HepG2 (cell line): ENCODE measurements around the gene DSE. TPM values are rescaled to one million over a fixed set of nuclear protein-coding genes. Genes with fewer than 3 reads are reported as not detected.

Source experiments
- ARNTL ChIP-seq: sonication (generic); formaldehyde crosslinking; IDR thresholded peaks from 2 replicates; pipeline ENCODE4 v1.4.0; 2020; ENCODE audit warnings: mild to moderate bottlenecking, missing genetic modification reagents
- ATF7 ChIP-seq, 2 experiments: fragments of 450-650 bp in 1 of 2; sonication (generic) in 1 of 2; formaldehyde crosslinking in 1 of 2; IDR thresholded peaks; 2 replicates each; pipeline versions ENCODE4 v1.4.0 to v1.6.1; 2016 to 2020; ENCODE audit warnings: antibody characterized with exemption in 1 of 2, mild to moderate bottlenecking in 1 of 2, missing genetic modification reagents in 1 of 2
- CBX2 ChIP-seq, 2 experiments: fragments of 200-600 bp in 1 of 2; sonication (generic); formaldehyde crosslinking in 1 of 2; IDR thresholded peaks; 2 replicates each; pipeline versions ENCODE4 v1.7.0 to v1.8.1; 2018 to 2022; ENCODE audit warnings: low read depth in 2 of 2, low read length in 1 of 2, mild to moderate bottlenecking in 1 of 2, missing genetic modification reagents in 1 of 2
- DNMT1 ChIP-seq: sonication (generic); formaldehyde crosslinking; IDR thresholded peaks from 2 replicates; pipeline ENCODE4 v1.5.1; 2020; ENCODE audit warnings: mild to moderate bottlenecking, missing genetic modification reagents
- ERF ChIP-seq: IDR thresholded peaks from 2 replicates; pipeline ENCODE4 v1.6.1; 2018; ENCODE audit warnings: missing biosample characterization, missing genetic modification reagents
- JDP2 ChIP-seq: sonication (generic); formaldehyde crosslinking; IDR thresholded peaks from 2 replicates; pipeline ENCODE4 v1.8.1; 2022; ENCODE audit warnings: missing genetic modification reagents, borderline replicate concordance
- MAFG ChIP-seq: sonication (generic); formaldehyde crosslinking; IDR thresholded peaks from 2 replicates; pipeline ENCODE4 v1.5.1; 2020; ENCODE audit warnings: mild to moderate bottlenecking, missing genetic modification reagents
- NFKB2 ChIP-seq: sonication (generic); formaldehyde crosslinking; IDR thresholded peaks from 2 replicates; pipeline ENCODE4 v1.4.0; 2020; ENCODE audit warnings: missing genetic modification reagents, borderline replicate concordance
- NFYB ChIP-seq: sonication (generic); formaldehyde crosslinking; IDR thresholded peaks from 2 replicates; pipeline ENCODE4 v1.4.0; 2020; ENCODE audit warnings: missing genetic modification reagents
- PRPF4 ChIP-seq: fragments of 200-400 bp; formaldehyde crosslinking; IDR thresholded peaks from 2 replicates; pipeline ENCODE4 v1.6.1; 2016; ENCODE audit warnings: low read length, low read depth; ENCODE audit not compliant: poor library complexity, severe bottlenecking
- RFXANK ChIP-seq: IDR thresholded peaks from 2 replicates; pipeline ENCODE4 v1.6.1; 2016
- RNF2 ChIP-seq: fragments of 450-650 bp; conservative IDR thresholded peaks from 2 replicates; pipeline ENCODE4 v1.6.1; 2016; ENCODE audit warnings: low read depth
- XBP1 ChIP-seq: sonication (generic); formaldehyde crosslinking; IDR thresholded peaks from 2 replicates; pipeline ENCODE4 v1.5.0; 2020; ENCODE audit warnings: missing genetic modification reagents
- ZFP1 ChIP-seq: IDR thresholded peaks from 2 replicates; pipeline ENCODE4 v1.6.1; 2016
- ZNF605 ChIP-seq: sonication (generic); formaldehyde crosslinking; IDR thresholded peaks from 2 replicates; pipeline ENCODE4 v1.8.0; 2022; ENCODE audit warnings: mild to moderate bottlenecking, missing genetic modification reagents
- ZNF772 ChIP-seq: sonication (generic); formaldehyde crosslinking; IDR thresholded peaks from 2 replicates; pipeline ENCODE4 v1.5.0; 2020; ENCODE audit warnings: mild to moderate bottlenecking, missing genetic modification reagents
- ZNF776 ChIP-seq: sonication (generic); formaldehyde crosslinking; IDR thresholded peaks from 2 replicates; pipeline ENCODE4 v1.4.0; 2020; ENCODE audit warnings: mild to moderate bottlenecking, missing genetic modification reagents
- polyA plus RNA-seq, 8 experiments: library from polyadenylated mRNA; depleted of rRNA in 3 of 8; stranded (reverse) in 7 of 8; unstranded in 1 of 8; fragments of >200 nt; fragmentation: Illumina TruSeq in 4 of 8; extraction: Trizol in 4 of 8; gene quantifications; 2 replicates each; pipeline versions ENCODE4 v1.2.1 to v1.2.3, GENCODE V29; 2011 to 2016; ENCODE audit warnings: low read depth in 4 of 8, missing spikeins in 1 of 8, mixed read lengths in 1 of 8; ENCODE audit not compliant: insufficient read depth in 1 of 8
- total RNA-seq, 5 experiments: library from RNA; depleted of rRNA; stranded (reverse); fragments of >200 nt; fragmentation: Illumina TruSeq; extraction: Trizol; gene quantifications; 2 replicates each; pipeline ENCODE4 v1.2.3, GENCODE V29; 2016; ENCODE audit warnings: low read depth in 1 of 5
- TF ChIP-seq, protein P1 (sequence below): sonication (generic); formaldehyde crosslinking; IDR thresholded peaks from 2 replicates; pipeline ENCODE4 v1.4.0; 2020; ENCODE audit warnings: low read depth, mild to moderate bottlenecking, missing genetic modification reagents
- TF ChIP-seq, protein P2 (sequence below): sonication (generic); formaldehyde crosslinking; IDR thresholded peaks from 2 replicates; pipeline ENCODE4 v1.5.1; 2020; ENCODE audit warnings: mild to moderate bottlenecking, missing genetic modification reagents, moderate library complexity
- TF ChIP-seq, protein P3 (sequence below): sonication (generic); formaldehyde crosslinking; IDR thresholded peaks from 2 replicates; pipeline ENCODE4 v1.5.0; 2020; ENCODE audit warnings: mild to moderate bottlenecking, low read depth, missing genetic modification reagents, borderline replicate concordance
- TF ChIP-seq, protein P4 (sequence below): sonication (generic); formaldehyde crosslinking; IDR thresholded peaks from 2 replicates; pipeline ENCODE4 v1.4.0; 2020; ENCODE audit warnings: low read depth, missing genetic modification reagents

DSE gene
- total and polyA plus RNA-seq, 2 of the 13 experiments (the other 11 are each of a cell fraction or from before 2014, with no cell fraction given), result 2.6 to 4.6 TPM

DNA sequence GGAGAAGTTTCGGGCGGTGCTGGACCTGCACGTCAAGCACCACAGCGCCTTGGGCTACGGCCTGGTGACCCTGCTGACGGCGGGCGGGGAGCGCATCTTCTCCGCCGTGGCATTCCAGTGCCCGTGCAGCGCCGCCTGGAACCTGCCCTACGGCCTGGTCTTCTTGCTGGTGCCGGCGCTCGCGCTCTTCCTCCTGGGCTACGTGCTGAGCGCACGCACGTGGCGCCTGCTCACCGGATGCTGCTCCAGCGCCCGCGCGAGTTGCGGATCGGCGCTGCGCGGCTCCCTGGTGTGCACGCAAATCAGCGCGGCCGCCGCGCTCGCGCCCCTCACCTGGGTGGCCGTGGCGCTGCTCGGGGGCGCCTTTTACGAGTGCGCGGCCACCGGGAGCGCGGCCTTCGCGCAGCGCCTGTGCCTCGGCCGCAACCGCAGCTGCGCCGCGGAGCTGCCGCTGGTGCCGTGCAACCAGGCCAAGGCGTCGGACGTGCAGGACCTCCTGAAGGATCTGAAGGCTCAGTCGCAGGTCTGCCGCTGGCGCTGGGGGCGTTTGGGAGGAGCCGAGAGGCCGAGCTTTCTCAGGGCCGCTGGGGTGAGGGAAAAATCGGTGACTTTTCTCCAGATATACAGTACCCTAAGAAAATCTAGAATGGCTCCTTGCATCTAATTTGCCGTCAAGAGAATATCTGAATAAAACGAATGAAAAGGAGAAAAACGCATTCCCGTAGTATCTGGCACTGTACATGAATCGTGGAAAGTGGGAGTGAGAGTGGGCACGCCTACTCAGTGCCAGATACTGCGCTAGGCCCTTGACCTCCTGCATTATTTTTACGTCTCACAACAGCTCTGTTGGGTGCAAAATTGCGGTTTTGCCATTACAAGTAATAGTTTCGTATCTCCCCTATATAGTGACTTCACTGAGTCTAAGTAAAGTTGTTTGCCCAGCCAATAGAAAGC, 91.5 kb downstream of the DSE start (continued):
- TF ChIP-seq RNF2 (peak; percentile 48; the same call in 1 of the 2 replicates), PRPF4 (no peak), ZNF776 (CRISPR knock-in tag) (no peak), ARNTL (CRISPR knock-in tag) (no peak), XBP1 (CRISPR knock-in tag) (no peak), NFKB2 (no peak), NFYB (CRISPR knock-in tag) (no peak), JDP2 (CRISPR knock-in tag) (no peak), RFXANK (no peak), DNMT1 (CRISPR knock-in tag) (peak; percentile 16; the same call in 1 of the 2 replicates), ATF7 (IDR thresholded peaks at IDR 0.05) (no peak), ATF7 (CRISPR knock-in tag; IDR thresholded peaks at IDR 0.05) (no peak), ZNF772 (CRISPR knock-in tag) (no peak), MAFG (no peak), CBX2 (IDR thresholded peaks at IDR 0.05; ENCODE audit: low read depth, low read length) (peak; percentile 61), CBX2 (CRISPR knock-in tag; IDR thresholded peaks at IDR 0.05; ENCODE audit: low read depth) (no peak), ERF (no peak), ZFP1 (CRISPR knock-in tag) (no peak), ZNF605 (no peak)
- TF ChIP-seq, protein P1, sequence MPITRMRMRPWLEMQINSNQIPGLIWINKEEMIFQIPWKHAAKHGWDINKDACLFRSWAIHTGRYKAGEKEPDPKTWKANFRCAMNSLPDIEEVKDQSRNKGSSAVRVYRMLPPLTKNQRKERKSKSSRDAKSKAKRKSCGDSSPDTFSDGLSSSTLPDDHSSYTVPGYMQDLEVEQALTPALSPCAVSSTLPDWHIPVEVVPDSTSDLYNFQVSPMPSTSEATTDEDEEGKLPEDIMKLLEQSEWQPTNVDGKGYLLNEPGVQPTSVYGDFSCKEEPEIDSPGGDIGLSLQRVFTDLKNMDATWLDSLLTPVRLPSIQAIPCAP (CRISPR knock-in tag), result no peak
- TF ChIP-seq, protein P2, sequence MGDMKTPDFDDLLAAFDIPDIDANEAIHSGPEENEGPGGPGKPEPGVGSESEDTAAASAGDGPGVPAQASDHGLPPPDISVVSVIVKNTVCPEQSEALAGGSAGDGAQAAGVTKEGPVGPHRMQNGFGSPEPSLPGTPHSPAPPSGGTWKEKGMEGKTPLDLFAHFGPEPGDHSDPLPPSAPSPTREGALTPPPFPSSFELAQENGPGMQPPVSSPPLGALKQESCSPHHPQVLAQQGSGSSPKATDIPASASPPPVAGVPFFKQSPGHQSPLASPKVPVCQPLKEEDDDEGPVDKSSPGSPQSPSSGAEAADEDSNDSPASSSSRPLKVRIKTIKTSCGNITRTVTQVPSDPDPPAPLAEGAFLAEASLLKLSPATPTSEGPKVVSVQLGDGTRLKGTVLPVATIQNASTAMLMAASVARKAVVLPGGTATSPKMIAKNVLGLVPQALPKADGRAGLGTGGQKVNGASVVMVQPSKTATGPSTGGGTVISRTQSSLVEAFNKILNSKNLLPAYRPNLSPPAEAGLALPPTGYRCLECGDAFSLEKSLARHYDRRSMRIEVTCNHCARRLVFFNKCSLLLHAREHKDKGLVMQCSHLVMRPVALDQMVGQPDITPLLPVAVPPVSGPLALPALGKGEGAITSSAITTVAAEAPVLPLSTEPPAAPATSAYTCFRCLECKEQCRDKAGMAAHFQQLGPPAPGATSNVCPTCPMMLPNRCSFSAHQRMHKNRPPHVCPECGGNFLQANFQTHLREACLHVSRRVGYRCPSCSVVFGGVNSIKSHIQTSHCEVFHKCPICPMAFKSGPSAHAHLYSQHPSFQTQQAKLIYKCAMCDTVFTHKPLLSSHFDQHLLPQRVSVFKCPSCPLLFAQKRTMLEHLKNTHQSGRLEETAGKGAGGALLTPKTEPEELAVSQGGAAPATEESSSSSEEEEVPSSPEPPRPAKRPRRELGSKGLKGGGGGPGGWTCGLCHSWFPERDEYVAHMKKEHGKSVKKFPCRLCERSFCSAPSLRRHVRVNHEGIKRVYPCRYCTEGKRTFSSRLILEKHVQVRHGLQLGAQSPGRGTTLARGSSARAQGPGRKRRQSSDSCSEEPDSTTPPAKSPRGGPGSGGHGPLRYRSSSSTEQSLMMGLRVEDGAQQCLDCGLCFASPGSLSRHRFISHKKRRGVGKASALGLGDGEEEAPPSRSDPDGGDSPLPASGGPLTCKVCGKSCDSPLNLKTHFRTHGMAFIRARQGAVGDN (CRISPR knock-in tag), result peak; percentile 33
- TF ChIP-seq, protein P3, sequence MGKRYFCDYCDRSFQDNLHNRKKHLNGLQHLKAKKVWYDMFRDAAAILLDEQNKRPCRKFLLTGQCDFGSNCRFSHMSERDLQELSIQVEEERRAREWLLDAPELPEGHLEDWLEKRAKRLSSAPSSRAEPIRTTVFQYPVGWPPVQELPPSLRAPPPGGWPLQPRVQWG, result no peak
- TF ChIP-seq, protein P4, sequence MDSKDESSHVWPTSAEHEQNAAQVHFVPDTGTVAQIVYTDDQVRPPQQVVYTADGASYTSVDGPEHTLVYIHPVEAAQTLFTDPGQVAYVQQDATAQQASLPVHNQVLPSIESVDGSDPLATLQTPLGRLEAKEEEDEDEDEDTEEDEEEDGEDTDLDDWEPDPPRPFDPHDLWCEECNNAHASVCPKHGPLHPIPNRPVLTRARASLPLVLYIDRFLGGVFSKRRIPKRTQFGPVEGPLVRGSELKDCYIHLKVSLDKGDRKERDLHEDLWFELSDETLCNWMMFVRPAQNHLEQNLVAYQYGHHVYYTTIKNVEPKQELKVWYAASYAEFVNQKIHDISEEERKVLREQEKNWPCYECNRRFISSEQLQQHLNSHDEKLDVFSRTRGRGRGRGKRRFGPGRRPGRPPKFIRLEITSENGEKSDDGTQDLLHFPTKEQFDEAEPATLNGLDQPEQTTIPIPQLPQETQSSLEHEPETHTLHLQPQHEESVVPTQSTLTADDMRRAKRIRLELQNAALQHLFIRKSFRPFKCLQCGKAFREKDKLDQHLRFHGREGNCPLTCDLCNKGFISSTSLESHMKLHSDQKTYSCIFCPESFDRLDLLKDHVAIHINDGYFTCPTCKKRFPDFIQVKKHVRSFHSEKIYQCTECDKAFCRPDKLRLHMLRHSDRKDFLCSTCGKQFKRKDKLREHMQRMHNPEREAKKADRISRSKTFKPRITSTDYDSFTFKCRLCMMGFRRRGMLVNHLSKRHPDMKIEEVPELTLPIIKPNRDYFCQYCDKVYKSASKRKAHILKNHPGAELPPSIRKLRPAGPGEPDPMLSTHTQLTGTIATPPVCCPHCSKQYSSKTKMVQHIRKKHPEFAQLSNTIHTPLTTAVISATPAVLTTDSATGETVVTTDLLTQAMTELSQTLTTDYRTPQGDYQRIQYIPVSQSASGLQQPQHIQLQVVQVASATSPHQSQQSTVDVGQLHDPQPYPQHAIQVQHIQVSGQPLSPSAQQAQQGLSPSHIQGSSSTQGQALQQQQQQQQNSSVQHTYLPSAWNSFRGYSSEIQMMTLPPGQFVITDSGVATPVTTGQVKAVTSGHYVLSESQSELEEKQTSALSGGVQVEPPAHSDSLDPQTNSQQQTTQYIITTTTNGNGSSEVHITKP (CRISPR knock-in tag), result no peak
